NCI-H2196 treated with DMSO at 0.1 percent for 48 hours (cell line): ENCODE data around the gene ZNF266.

Source experiments
- DNase-seq: peaks from one replicate; lab custom pipeline; 2025; ENCODE audit not compliant: unreplicated experiment; lab: John Stamatoyannopoulos, UW

The ZNF266 gene

DNA sequence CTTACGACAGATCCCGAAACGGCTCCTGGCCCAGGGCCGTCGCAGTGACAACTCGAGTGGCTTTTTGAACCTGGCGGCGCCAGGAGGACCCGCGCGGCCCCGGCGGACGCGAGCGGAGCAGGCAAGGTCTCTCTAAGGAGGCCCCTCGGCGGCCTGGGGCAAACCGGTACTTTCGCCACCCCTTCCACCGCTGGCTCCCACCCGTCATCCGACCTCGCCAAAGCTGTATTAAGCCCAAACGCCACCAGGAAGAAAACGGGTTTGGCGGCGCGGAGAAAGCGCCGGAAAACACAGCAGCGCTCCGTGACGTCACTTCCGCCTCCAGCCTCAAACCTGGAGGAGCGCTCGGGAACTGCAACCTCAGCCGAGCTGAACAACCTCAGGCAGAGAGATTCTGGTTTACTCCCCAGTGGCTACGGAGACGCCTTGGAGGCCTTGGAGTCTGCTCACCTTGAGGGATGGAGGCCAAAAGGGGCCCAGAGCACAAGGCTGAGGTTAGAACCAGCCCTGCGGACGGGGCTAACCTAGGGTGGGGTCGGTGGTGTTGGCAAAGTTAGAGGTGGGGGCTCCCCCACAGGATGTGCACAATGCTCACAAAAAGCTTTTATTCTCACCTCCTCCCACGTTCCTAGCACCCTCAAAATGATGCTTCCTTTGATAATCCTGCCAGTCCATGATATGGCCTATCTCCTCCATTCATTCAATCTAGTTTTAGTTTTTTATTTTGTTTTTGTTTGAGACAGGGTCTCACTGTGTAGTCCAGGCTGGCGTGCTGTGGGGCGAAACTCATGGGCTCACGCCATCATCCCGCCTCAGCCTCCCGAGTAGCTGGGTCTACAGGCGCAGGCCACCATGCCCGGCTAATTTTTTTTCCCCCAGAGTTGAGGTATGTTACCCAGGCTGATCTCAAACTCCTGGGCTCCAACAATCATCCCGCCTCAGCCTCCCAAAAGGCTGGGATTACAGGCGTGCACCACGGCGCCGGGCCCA is at the start of gene ZNF266:
Gene ZNF266 (minus strand): TSS at position 295 of the 990 bp plus-strand sequence. CDS start 15,484 bp downstream, outside the sequence.
- DNase-seq = peak; percentile 79

DNA sequence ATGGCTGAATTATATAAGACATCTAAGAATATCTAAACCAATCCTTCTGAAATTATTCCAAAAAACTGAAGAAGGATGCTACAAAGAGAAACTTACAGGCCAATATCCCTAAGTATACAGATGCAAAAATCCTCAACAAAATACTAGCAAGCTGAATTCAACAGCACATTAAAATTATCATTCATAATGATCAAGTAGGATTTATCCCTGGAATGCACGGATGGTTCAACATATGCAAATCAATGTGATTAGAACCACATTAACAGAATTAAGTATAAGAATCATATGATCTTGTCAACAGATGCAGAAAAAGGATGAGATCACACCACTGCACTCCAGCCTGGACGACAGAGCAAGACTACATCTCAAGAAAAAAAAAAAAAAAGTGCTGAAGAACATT is 49.8 kb upstream of the ZNF266 start:
- DNase-seq = no peak

DNA sequence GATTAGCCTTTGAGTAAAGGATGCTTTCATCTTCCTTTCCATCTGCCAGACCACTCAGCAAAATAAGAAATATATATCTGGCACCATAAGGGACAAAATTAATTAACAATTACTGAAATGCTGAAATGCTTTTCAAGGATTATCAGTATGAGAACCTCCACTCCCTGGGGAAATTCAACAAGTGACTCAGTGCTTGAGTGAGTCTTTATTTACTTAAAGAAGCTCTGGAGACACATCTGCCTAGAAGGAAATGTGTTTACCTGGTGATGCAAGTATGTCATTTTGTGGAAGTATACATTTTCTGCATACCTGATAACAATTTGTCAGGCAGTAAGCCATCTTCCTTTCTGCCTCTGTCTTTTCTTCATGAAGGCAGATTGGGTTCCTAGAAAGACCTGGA is 39.6 kb upstream of the ZNF266 start:
- no peak for DNase-seq

DNA sequence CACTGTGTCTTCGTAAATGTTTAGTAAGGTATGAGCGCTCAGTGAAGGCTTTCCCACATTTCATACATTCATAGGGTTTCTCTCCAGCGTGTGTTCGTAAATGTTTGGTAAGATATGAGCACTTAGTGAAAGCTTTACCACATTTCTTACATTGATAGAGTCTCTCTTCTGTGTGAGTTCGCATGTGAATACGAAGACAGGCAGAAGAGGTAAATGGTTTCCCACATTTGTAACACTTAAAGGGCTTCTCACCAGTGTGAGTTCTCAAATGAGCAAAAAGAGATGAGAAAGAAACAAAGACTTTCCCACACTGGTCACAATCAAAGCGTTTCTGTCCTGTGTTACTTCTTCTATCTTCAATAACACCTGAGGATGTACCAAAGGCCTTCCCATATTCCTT is 31.8 kb upstream of the ZNF266 start:
- no peak for DNase-seq

DNA sequence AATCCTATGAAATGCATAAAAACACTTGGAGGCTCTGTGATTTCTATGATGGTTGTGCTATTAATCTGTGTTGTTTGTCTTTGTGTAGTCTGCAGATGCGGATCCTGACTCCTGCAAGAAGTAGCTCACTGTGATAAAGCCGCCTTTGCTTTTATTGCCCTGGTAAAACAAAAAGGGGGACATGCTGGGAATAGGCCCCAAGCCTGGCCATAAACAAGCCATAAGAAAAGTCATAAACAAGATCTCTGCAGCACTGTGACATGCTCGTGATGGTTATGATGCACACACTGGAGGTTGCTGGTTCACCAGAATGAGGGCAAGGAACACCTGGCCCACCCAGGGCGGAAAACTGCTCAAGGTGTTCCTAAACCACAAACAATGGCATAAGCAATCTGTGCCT is 26.6 kb upstream of the ZNF266 start:
- no peak for DNase-seq

DNA sequence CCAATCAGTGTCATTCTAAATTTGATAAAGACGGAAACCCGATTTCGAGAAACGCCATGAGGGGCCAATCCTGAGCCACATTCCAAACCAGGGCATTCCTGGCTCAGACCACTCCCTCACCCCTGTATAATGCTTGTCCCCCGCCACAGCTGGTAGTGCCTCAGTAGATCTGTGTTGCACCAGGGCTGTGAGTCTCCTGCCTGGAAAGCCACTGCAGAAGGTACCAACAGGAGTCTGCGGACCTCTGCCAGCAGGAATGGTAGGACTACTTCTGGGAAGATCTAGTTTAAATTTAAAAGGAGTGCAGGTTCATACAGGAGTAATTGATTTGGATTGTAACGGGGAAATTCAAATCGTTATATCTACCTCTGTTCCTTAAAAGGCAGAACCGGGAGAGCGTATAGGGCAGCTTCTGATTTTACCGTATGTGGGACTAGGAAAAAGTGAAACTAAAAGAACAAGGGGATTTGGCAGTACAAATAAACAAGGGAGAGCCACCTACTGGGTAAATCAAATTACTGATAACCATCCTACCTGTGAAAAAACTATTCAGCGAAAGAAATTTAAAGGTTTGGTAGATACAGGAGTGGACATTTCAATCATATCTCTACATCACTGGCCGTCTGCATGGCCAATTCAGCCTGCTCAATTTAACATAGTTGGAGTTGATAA is 20.8 kb upstream of the ZNF266 start:
- peak; percentile 1 for DNase-seq

DNA sequence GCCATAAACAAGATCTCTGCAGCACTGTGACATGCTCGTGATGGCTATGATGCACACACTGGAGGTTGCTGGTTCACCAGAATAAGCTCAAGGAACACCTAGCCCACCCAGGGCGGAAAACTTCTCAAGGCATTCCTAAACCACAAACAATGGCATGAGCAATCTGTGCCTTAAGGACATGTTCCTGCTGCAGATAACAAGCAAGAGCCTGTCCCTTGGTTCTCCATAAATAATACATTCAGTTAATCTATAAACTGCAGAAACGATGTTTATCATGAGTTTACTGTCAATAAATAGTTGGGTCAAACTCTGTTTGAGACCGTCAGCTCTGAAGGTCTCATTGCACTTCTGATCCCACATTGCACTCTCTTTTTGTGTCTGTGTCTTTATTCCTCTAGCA is 18.6 kb upstream of the ZNF266 start:
- DNase-seq = no peak

DNA sequence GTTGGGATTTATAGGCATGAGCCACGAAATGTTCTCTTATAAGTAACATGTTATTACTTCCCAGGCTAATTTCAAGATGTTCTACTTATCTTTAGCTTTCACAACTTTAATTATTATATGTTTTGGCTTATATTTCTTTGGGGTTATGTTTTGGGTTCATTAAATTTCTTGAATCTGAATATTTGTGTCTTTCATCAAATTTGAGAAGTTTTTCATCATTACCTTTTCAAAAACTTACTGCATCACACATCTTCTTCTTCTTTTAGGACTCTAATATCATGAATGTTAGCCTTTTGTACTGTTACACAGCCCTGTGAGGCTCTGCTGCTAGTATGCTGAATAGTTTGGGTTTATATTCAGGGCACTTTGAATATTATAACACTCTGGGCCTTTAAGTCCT is 9.7 kb upstream of the ZNF266 start:
- DNase-seq = no peak

DNA sequence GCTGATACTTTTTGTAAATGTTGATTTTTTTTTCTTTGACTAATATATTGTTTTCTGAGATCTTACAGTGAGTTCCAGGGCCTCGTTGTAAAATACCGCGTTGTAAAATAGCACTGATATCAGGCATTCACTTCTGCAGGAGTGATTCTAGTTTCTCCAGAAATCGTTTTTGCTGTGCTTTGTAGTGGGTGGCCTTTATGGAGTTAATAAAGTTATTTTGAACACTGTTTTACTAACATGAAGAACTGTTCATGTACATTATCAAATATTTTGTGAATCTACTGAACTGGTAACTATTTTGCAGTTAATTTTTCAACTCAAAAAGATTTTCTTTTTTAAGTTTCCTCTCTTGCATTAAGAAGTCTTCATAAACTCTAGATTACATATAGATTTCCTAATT is 985 bp upstream of the ZNF266 start:
- DNase-seq = no peak

DNA sequence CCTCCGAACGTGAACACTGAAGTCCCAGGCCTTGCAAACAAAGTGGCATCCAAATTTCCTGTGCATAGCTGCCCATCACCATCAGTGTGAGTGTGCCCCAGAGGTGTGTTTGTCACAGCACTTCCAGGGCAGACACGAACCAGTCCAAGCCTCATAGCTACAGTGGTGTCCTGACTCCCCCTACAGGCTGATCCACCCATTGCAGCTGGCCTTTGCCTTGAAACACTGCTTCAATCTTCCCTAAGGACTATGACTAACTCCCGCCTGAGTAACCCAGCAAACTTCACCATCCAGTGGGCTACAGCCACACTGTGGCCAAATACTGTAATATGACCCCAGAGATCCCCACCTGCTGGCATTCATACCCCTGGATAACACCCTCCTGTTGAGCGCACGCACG is 3.9 kb downstream of the ZNF266 start:
- DNase-seq = no peak

DNA sequence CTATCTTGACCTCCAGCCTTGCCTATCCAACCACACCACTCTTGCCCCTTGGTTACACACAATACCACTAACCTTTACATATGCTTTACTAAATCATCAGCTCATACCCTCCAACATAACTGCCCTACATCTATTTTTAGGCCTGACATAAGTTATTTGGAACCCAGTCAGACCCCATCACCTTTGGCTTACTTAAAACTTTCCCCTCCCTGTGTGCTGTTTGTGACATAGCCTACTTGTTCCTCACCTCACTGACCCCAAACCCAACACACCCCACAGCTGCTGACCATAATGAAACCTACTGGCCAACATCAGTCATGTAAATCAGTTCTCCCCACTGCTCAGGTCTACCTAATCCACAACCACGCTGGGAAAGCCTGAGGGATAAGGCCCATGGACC is 4.9 kb downstream of the ZNF266 start:
- DNase-seq = no peak

DNA sequence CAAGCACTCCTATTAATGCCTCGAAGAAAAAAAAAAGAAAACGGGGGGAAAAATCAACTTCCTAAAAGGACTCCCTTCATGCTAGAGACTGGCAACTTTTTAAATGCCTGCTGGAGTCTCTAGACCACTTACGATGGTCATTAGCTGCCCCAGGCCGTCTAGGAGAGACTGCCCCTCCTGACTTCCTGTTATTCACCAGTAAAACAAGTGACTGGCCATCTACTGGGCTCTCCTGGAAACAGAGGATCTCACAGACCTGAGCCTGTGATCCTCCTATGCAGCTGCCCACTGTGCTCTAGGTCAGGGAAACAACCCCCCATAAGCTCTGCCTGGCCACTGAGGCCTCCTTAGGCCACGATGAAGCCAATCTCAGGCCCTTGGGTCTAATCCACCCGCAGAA is 7.4 kb downstream of the ZNF266 start:
- DNase-seq = no peak

DNA sequence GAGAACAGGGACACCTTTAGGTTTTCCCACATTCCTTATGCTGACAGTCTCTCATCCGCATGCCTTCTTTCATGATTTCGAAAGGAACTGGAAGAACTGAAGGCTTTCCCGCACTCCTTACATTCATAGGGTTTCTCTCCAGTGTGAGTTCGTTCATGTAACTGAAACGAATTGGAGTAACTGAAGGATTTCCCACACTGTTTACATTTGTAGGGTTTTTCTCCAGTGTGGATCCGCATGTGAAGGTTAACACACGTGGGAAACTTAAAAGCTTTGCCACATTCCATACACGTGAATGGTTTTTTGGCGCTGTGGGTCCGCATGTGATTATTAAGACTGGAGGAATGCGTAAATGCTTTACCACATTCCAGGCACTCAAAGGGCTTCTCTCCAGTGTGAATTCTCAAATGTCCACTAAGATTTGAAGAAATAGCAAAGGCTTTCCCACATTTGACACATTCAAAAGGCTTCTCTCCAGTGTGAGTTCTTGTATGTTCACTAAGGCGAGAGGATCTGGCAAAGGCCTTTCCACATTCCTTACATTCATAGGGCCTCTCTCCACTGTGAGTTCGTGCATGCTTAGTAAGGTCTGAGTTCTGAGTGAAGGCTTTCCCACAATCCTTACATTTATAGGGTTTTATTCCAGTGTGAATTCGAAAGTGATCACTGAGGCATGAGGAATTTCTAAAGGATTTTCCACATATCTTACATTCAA is 22.0 kb downstream of the ZNF266 start:
- no peak for DNase-seq

DNA sequence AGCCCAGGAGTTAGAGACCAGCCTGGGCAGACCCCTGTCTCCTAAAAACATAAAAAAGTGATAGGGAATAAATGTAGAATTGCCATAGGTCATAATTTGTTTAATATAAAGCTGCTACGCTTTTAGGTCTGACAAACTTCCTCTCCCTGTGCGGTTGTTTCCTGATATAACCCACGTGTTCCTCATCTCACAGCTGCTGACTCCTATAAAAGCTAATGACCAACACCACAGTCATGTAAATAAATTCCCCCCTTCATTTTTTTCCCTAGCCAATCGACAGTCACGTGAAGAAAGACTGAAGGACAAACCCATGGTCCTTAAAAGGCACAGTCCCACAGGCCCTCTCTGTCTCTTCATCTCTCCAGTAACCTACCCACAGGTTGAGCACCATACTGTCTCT is 27.5 kb downstream of the ZNF266 start:
- DNase-seq = no peak

DNA sequence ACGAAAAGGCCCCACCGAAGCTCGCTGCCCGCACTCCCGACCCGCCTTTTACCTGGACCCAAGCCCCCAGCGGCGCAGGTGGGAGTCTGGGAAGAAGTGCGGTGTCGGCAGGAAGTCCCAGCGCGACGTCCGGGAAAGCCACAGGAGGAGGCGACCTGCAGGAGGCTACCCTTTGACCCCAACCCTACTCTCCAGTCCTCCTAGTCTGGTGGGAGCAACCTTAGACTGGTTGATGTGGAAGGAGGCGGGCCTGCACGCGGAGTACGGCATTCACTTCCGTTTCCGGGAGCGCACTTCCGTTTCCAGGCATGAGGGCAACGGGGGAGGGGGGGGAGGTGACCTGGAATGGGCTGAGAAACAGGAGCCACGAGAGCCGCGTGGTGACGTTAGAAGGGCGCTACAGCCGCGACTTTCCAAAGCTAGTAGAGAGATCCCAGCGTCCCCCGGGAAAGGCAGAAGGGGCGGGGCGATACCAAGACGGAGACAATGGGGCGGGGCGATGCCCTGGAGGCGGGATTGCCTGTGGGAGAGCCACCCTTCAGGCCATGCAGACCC is 28.5 kb downstream of the ZNF266 start:
- no peak for DNase-seq

DNA sequence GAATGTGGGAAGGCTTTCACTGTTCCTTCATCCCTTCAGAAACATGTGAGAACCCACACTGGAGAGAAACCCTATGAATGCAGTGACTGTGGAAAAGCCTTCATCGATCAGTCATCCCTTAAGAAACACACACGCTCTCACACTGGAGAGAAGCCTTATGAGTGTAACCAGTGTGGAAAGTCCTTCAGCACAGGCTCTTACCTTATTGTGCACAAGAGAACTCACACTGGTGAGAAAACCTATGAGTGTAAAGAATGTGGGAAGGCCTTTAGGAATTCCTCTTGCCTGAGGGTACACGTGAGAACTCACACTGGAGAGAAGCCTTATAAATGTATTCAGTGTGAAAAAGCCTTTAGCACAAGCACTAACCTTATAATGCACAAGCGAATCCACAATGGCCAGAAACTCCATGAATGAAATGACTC is 54.0 kb downstream of the ZNF266 start:
- no peak for DNase-seq

DNA sequence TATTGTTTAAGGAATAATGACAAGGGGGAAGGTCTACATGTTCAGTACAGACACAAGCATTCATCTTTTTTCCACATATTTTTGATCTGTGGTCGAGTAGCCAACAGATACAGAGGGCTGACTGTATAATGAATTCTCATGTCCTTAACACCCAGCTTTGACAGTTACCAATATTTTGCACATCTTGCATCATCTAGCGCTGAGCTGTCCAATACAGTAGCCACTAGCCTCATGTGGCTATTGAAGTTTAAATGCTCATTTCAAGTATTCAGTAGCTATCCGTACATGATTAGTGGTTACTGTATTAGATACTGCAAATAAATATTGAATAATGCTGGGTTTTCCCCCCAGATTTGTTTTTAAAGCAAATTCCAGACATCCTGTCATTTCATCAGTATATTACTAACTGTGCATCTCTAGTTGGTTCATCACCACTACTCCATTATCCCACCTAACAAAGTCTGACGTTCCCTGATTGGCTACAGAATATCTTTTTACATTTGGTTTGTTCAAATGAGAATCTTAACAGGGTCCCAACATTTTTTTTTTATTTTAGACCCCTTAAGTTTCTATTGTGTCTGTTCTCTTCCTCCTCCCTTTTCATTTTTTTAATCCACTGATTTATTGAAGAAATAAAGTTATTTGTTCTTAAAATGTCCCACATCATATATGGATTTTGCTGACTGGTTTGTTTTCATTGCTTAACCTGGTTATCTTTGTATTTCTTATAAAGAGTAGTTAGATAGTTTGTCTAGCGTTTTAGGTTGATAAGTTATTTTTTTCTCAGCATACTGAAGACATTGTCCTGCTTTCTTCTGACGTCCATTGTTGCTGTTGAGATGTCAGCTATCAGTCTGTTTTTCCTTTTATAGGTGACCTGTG is 64.4 kb downstream of the ZNF266 start:
- no peak for DNase-seq

DNA sequence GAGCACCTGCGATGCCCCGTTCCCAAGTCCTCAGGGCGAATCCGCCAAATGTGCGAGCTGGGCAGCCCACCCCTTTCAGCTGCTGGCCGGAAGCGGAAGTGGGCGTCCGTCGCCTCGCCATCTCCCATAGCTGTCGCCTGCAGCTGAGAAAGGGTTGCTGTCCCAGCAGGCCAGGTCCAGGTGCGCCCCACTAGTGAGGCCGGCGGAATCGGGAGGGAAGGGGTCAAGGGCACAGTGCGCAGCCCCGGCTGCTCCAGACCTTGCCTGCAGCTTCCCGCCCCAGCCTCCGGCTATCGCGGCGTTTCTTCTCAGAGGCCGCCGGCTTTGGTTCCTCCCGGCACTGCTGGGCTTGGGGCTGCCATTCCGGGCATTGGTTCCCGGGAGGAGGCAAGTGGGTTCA is 72.5 kb downstream of the ZNF266 start, which contains the start of gene ZNF177:
Gene ZNF177 (plus strand): TSS at position 109 of the 400 bp plus-strand sequence. CDS start 15,299 bp downstream, outside the sequence.
- no peak for DNase-seq
